SU-DHL-6 (cell line): ENCODE results near the gene TTBK1.

Experiments
- H2AFZ ChIP-seq: fragments of 200-600 bp; sonication (generic); 2 replicates; pipeline ENCODE4 v1.6.1; 2014; ENCODE audit warnings: low read depth, mild to moderate bottlenecking, moderate library complexity, mixed read lengths, antibody characterized with exemption, low read length; ENCODE audit not compliant: severe bottlenecking
- H3F3A ChIP-seq: fragments of 200-600 bp; shearing (Covaris generic); 2 replicates; pipeline ENCODE4 v1.6.0; 2016; ENCODE audit warnings: antibody characterized with exemption, mild to moderate bottlenecking; ENCODE audit not compliant: insufficient read depth
- H3K27ac ChIP-seq: fragments of 200-600 bp; sonication (generic); 2 replicates; pipeline ENCODE4 v1.5.1; 2016; ENCODE audit warnings: low read depth, mild to moderate bottlenecking, low read length, moderate library complexity, mixed read lengths
- H3K27me3 ChIP-seq: fragments of 200-600 bp; sonication (generic), shearing (Covaris generic); 2 replicates; pipeline ENCODE4 v1.6.0; 2014; ENCODE audit warnings: mild to moderate bottlenecking, low read length
- H3K36me3 ChIP-seq: fragments of 200-600 bp; sonication (generic); 2 replicates; pipeline ENCODE4 v1.6.1; 2014; ENCODE audit warnings: mild to moderate bottlenecking, low read length, mixed read lengths
- H3K4me2 ChIP-seq: fragments of 300-600, 200-600 bp; shearing (Covaris generic), sonication (generic); 2 replicates; pipeline ENCODE4 v1.6.0; 2014; ENCODE audit warnings: low read length, low read depth, mild to moderate bottlenecking; ENCODE audit not compliant: poor library complexity, severe bottlenecking
- H3K4me3 ChIP-seq: fragments of 200-600 bp; sonication (generic); 2 replicates; pipeline ENCODE4 v1.5.1; 2014; ENCODE audit warnings: antibody characterized with exemption, low read length, mild to moderate bottlenecking, mixed read lengths; ENCODE audit not compliant: insufficient read depth, poor library complexity, severe bottlenecking
- H3K79me2 ChIP-seq: fragments of 200-600 bp; sonication (generic); 2 replicates; pipeline ENCODE4 v1.6.1; 2014; ENCODE audit warnings: mild to moderate bottlenecking, low read length, moderate library complexity; ENCODE audit not compliant: insufficient read depth
- H3K9ac ChIP-seq: fragments of 200-600 bp; sonication (generic); 2 replicates; pipeline ENCODE4 v1.7.0; 2014; ENCODE audit warnings: mild to moderate bottlenecking, low read length
- H3K9me2 ChIP-seq: fragments of 200-600 bp; sonication (generic); replicated peaks from 2 replicates; pipeline ENCODE4 v1.6.1; 2014; ENCODE audit warnings: low read length; ENCODE audit not compliant: insufficient read depth
- H3K9me3 ChIP-seq: fragments of 200-600 bp; sonication (generic); 2 replicates; pipeline ENCODE4 v1.6.1; 2014; ENCODE audit warnings: low read length, mixed read lengths; ENCODE audit not compliant: insufficient read depth
- H4K20me1 ChIP-seq: fragments of 200-600 bp; sonication (generic); 2 replicates; pipeline ENCODE4 v1.6.1; 2014; ENCODE audit warnings: low read depth, mild to moderate bottlenecking, antibody characterized with exemption, low read length, moderate library complexity, mixed read lengths
- EZH2phosphoT487 ChIP-seq: fragments of 200-600 bp; sonication (generic), shearing (Covaris generic); conservative IDR thresholded peaks from 2 replicates; pipeline ENCODE4 v1.6.1; 2018; ENCODE audit warnings: mild to moderate bottlenecking, antibody characterized with exemption, low read length, moderate library complexity, mixed read lengths
- TF ChIP-seq, protein P1 (sequence below): fragments of 200-600 bp; sonication (generic); IDR thresholded peaks from one replicate; pipeline ENCODE4 v1.5.1; 2017; ENCODE audit warnings: antibody characterized with exemption, mild to moderate bottlenecking, low read length, moderate library complexity; ENCODE audit not compliant: insufficient read depth, poor library complexity, severe bottlenecking

TTBK1 gene

DNA sequence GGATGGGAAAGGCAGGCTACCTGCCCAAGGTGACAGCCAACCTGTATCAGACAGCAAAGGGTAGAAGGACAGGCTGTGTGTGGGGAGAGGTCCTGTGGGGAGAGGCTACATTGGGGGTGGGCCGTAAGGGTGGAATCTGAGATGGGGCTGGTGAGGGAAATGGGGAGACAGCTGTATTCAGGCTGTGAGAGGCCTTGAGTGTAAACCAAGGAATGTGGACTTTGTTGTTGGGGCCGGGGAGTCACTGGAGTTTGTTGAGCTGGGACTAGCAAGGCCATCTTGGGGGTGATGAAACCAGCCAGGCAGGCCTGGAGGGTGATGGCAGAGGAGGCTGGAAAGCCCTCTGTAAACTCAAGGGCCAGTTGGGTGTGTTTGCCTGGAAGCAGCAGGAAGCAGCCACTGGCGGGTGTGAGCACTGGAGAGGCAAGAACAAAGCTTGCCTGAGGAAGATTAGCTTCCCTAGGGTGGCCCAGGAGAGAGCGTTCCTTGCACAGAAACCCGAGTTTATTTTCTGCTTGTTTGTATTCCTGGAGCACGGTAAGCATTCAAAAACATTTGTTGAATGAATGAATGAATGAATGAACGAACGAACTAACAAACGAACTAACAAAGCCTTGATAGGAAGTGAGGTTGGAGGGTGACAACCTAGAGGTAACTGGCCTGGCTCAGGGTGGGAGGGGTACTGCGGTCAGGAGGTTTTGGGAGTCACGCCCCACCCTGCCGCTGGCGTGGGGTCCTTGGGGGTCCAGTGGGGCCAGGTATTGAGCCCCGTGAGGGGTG lies 18.9 kb downstream of the TTBK1 start:
- no peak overlapping the region for H3K4me2 ChIP-seq
- H3K9me2 ChIP-seq = no peaks in the 10 kb centered on the region
- no peaks in the 10 kb centered on the region for H3K36me3 ChIP-seq
- no peak overlapping the region for H3K27ac ChIP-seq
- no peak overlapping the region for H3K9ac ChIP-seq
- no peak overlapping the region for H2AFZ ChIP-seq
- no peaks in the 10 kb centered on the region for H3K27me3 ChIP-seq
- no peaks in the 10 kb centered on the region for H3K79me2 ChIP-seq
- H3F3A ChIP-seq = no peaks in the 10 kb centered on the region
- no peaks in the 10 kb centered on the region for H3K9me3 ChIP-seq
- H3K4me3 ChIP-seq = no peak overlapping the region
- no peak for TF ChIP-seq EZH2phosphoT487
- TF ChIP-seq, protein P1, sequence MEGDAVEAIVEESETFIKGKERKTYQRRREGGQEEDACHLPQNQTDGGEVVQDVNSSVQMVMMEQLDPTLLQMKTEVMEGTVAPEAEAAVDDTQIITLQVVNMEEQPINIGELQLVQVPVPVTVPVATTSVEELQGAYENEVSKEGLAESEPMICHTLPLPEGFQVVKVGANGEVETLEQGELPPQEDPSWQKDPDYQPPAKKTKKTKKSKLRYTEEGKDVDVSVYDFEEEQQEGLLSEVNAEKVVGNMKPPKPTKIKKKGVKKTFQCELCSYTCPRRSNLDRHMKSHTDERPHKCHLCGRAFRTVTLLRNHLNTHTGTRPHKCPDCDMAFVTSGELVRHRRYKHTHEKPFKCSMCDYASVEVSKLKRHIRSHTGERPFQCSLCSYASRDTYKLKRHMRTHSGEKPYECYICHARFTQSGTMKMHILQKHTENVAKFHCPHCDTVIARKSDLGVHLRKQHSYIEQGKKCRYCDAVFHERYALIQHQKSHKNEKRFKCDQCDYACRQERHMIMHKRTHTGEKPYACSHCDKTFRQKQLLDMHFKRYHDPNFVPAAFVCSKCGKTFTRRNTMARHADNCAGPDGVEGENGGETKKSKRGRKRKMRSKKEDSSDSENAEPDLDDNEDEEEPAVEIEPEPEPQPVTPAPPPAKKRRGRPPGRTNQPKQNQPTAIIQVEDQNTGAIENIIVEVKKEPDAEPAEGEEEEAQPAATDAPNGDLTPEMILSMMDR = no peak
- no peaks in the 10 kb centered on the region for H4K20me1 ChIP-seq

DNA sequence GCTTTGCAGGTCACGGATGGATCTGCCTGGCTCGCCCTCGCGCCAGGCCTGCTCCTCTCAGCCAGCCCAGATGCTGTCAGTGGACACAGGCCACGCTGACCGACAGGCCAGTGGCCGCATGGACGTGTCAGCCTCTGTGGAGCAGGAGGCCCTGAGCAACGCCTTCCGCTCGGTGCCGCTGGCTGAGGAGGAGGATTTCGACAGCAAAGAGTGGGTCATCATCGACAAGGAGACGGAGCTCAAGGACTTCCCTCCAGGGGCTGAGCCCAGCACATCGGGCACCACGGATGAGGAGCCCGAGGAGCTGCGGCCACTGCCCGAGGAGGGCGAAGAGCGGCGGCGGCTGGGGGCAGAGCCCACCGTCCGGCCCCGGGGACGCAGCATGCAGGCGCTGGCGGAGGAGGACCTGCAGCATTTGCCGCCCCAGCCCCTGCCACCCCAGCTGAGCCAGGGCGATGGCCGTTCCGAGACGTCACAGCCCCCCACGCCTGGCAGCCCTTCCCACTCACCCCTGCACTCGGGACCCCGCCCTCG lies 19.6 kb downstream of the TTBK1 start:
- no peaks in the 10 kb centered on the region for H3K79me2 ChIP-seq
- no peak overlapping the region for H3K9ac ChIP-seq
- TF ChIP-seq, protein P1 = no peak
- no peak for TF ChIP-seq EZH2phosphoT487
- H3K9me3 ChIP-seq = no peaks in the 10 kb centered on the region
- H3K4me3 ChIP-seq = no peak overlapping the region
- no peak overlapping the region for H3K4me2 ChIP-seq
- H2AFZ ChIP-seq = no peak overlapping the region
- no peak overlapping the region for H3K27ac ChIP-seq
- no peaks in the 10 kb centered on the region for H3K36me3 ChIP-seq
- H3K9me2 ChIP-seq = no peaks in the 10 kb centered on the region
- H4K20me1 ChIP-seq = no peaks in the 10 kb centered on the region
- no peaks in the 10 kb centered on the region for H3K27me3 ChIP-seq
- H3F3A ChIP-seq = no peaks in the 10 kb centered on the region

DNA sequence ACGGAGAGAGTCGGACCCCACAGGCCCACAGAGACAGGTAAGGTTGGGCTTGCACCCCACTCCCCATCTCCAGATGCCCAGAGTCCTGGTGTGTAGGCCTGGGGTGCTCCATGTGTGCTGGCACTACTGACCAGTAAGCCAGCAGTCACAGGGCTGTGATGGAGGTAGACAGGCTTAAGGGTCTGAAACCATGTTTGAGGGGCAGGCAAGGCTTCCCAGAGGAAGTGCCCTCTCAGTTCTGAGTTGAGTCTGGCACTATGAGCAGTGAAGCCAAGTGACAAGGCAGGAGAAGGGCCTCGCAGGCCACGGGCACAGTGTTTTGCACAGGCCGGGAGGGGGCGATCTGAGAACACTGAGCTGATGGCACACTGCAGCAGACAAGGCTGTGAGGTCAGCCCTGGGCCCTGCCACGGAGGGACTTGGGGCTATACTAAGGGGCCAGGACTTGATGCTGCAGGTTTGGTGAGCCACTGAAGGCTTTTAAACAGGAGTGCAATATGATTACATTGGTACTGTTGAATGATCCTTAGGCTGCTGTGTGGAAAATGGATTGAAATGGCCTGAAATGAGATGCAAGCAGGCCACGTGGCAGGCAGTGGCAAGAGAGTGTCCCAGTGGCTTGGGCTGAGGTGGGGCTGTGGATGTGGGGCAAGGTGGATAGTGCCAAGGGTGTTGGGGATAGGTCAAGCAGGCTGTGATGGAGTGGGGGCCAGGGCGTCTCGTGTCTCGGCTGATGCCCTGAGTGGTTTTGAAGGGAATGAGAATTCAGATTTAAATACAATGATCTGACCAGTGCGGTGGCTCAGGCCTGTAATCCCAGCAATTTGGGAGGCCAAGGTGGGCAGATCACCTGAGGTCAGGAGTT lies 20.3 kb downstream of the TTBK1 start:
- Histone ChIP-seq H3K79me2 (no peaks in the 10 kb centered on the region), H3K4me3 (no peak overlapping the region), H4K20me1 (no peaks in the 10 kb centered on the region), H2AFZ (no peak overlapping the region), H3K9me3 (no peaks in the 10 kb centered on the region), H3K36me3 (no peaks in the 10 kb centered on the region), H3K27me3 (no peaks in the 10 kb centered on the region), H3K27ac (no peak overlapping the region), H3K9me2 (no peaks in the 10 kb centered on the region), H3K4me2 (no peak overlapping the region), H3K9ac (no peak overlapping the region), H3F3A (no peaks in the 10 kb centered on the region)
- no peak for TF ChIP-seq EZH2phosphoT487
- TF ChIP-seq, protein P1 = peak; percentile 98
